GM12892 (cell line): ENCODE data around the gene TSR3.
A peak's percentile ranks its signal among the peaks of the same experiment; 100 is the strongest.

Experiments
- DNase-seq: peaks from one replicate; pipeline ENCODE4 v3.0.0; 2011; ENCODE audit not compliant: insufficient read length
- FAIRE-seq: peaks from 2 replicates; lab custom pipeline; 2011; peaks lifted over from hg19 to GRCh38; lab: Jason Lieb, UNC
- POLR2A ChIP-seq: IDR thresholded peaks from 2 replicates; pipeline ENCODE4 v1.6.1; 2011; ENCODE audit warnings: low read depth, low read length, control low read depth
- POLR2AphosphoS5 ChIP-seq: IDR thresholded peaks from 2 replicates; pipeline ENCODE4 v1.6.1; 2011; ENCODE audit warnings: low read depth, low read length, control low read depth
- TAF1 ChIP-seq: IDR thresholded peaks from 2 replicates; pipeline ENCODE4 v1.6.1; 2011; ENCODE audit warnings: low read depth, mild to moderate bottlenecking, control low read depth, low read length, borderline replicate concordance

TSR3 gene

DNA sequence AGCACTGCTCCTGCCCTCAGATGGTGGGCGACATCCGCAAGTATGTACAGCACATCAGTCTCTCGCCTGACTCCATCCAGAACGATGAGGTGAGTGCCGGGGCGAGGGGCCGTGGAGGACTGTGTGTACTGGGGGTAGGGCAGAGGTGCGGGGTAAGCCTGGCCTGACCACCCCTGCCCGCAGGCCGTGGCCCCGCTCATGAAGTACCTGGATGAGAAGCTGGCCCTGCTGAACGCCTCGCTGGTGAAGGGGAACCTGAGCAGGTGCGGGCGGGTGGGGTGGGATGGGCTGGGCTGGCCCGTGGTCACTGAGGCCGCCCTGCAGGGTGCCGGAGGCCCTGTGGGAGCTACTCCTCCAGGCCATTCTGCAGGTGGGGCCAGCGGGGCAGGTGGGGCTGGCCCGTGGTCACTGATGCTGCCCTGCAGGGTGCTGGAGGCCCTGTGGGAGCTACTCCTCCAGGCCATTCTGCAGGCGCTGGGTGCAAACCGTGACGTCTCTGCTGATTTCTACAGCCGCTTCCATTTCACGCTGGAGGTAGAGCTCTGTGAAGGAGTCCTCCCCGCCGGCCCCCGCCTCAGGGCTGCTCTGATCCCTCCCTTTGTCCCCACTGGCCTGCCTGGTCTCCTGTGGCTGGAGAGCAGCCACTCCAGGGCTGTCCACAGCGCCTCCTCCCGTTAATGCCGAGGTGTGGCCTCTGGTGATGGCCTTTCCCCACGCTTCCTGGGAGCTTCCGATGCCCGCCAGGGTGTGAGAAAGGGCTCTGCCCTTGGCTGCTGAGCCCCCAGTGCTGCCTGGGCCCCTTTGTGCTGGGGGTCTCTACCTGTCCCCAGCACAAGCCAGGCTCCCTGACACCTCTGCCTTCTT, 5.0 kb downstream of the TSR3 start:
- DNase-seq (no peak), FAIRE-seq (no peak)
- TF ChIP-seq TAF1, result no peak
- peak; percentile 27; the same call in 1 of the 2 replicates for TF ChIP-seq POLR2AphosphoS5
- peak; percentile 20; the same call in 1 of the 2 replicates for TF ChIP-seq POLR2A

DNA sequence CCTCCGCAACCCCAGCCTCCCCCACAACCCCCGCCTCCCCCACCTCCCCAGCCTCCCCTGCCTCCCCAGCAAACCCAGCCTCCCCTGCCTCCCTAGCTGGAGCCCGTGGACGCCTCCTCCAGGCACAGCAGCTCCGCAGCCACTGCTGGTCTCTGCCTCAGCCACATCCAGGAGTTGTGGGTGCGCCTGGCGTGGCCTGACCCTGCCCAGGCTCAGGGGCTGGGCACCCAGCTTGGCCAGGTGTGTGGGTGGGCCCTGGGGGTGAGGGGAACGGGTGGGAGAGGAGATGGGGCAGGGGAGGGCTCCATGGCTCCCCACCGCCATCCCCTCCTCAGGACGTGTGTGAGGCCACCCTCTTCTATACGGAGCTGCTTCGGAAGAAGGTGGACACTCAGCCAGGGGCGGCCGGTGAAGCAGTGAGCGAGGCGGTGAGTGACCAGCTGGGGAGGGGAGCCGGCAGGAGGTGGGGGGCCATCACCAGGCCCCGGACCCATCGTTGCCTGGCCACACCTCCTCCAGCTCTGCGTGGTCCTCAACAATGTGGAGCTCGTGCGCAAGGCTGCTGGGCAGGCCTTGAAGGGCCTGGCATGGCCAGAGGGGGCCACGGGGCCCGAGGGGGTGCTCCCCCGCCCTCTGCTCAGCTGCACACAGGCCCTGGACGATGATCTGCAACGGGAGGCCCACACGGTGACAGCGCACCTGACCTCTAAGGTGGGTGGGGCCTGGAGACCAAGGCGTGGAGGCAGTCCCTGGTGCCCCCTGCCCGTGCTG, 5.8 kb downstream of the TSR3 start:
- TF ChIP-seq TAF1 (no peak), POLR2A (no peak), POLR2AphosphoS5 (no peak)
- FAIRE-seq (no peak), DNase-seq (no peak)

DNA sequence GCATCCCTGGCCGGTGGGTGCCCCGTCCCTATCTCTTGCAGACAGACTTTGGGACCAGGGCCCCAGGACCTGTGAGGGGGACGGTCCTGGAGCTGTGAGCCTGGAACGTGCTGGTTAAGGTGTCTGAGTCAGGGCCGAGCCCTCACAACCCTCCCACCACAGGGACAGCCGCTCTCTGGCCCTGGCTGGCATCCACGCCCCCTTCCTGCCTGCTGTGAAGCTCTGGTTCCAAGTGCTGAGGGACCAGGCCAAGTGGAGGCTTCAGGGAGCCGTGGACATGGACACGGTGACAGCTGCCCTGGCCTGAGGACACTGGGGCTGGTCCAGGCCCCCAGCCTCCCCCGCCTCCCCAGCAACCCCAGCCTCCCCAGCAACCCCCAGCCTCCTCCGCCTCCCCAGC, 6.6 kb downstream of the TSR3 start:
- FAIRE-seq (no peak), DNase-seq (no peak)
- no peak for TF ChIP-seq POLR2AphosphoS5
- no peak for TF ChIP-seq TAF1
- TF ChIP-seq POLR2A, result no peak

GRCh38 chr16:1344499-1344898, 7.2 kb downstream of the TSR3 start:
- FAIRE-seq (no peak), DNase-seq (no peak)
- no peak for TF ChIP-seq POLR2AphosphoS5
- TF ChIP-seq POLR2A, result no peak
- no peak for TF ChIP-seq TAF1

- DNase-seq, result no peak
- TF ChIP-seq TAF1 (no peak), POLR2AphosphoS5 (no peak), POLR2A (no peak)
- peak; percentile 36 for FAIRE-seq
Measured at GRCh38 chr16:1343428-1344242, 8.0 kb downstream of the TSR3 start.

DNA sequence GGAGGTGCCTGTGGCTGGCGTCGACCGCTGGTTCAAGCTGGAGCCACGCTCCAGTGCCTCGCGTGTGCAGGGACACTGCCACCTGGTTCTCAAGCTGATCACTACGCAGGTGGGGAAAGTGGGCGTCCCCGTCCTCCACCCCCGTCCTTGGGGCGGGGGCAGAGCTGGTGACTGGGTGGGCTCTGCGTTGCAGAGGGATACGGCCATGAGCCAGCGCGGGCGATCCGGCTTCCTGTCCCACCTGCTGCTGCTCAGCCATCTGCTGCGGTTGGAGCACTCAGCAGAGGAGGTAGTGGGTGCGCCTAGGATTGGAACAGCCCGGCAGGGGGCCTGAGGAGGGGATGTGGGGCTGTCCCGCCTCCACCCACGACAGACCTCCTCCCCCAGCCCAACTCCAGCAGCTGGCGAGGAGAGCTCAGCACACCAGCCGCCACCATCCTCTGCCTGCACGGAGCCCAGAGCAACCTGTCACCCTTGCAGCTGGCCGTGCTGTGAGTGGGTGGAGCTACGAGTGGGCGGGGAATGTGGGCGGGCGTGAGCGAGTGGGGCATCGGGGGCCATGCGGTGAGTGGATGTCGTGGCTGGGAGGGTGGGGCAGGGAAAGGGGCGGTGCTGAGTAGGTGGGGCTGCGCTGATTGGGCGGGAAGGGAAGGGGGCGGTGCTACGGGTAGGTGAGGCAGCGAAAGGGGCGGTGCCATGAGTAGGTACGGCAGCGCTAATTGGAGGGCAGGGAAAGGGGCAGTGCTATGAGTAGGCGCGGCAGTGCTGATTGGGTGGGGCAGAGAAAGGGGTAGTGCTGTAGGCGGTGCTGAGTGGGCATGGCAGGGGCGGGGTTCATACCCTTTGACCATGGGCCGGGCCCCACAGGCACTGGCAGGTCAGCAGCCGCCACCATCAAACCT, 8.9 kb downstream of the TSR3 start:
- TF ChIP-seq TAF1 (no peak), POLR2AphosphoS5 (no peak), POLR2A (no peak)
- peak; percentile 99 for FAIRE-seq
- DNase-seq, result peak; percentile 99

- TF ChIP-seq POLR2AphosphoS5 (no peak), TAF1 (no peak), POLR2A (no peak)
- DNase-seq (no peak), FAIRE-seq (no peak)
Measured at GRCh38 chr16:1341495-1342420, 9.9 kb downstream of the TSR3 start.

- DNase-seq, result no peak
- no peak for FAIRE-seq
- no peak for TF ChIP-seq POLR2AphosphoS5
- TF ChIP-seq TAF1, result no peak
- TF ChIP-seq POLR2A, result no peak
Measured at GRCh38 chr16:1340730-1341494, 10.8 kb downstream of the TSR3 start.

DNA sequence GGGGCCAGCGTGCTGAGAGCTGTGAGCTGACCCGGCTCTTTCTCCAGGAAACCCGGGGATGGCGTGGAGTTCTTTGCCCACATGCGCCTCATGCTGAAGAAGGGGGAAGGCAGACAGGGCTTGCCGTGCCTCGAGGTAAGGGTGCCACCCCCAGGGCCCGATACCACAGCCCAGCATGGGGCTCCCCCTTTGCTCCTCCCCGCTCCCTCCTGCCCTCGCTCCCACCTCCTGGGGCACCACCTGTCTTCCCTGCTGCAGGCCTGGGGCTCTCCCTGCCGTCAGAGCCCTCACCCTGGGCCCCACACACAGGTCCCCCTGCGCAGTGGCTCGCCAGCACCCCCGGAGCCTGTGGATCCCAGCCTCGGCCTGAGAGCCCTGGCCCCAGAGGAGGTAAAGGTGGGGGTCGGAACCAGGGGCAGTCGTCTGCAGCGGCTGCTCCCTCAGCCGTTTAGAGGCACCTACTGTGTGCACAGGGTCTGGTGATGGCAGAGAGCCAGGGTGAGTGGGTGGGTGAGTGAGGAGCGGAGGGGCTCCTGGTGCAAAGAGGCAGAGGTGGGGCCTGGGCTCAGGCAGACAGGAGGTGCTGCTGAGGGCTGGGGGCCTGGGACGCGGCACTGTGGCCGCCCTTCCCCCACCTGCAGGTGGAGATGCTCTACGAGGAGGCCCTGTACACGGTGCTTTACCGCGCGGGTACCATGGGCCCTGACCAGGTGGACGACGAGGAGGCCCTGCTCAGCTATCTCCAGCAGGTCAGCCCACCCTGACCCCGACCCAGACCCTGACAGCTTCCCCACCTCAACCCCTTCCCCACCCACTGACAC, 12.6 kb downstream of the TSR3 start:
- TF ChIP-seq TAF1, result no peak
- TF ChIP-seq POLR2A, result no peak
- TF ChIP-seq POLR2AphosphoS5, result no peak
- DNase-seq (no peak), FAIRE-seq (no peak)
